Measurements from ENCODE around the gene GCC1.
A peak's percentile ranks its signal among the peaks of the same experiment; 100 is the strongest.
"Not testable (repeated sequence)": the region's sequence is repeated elsewhere in the genome, so short reads cannot be mapped to it uniquely, and the experiment has no call there.

GCC1 gene

DNA sequence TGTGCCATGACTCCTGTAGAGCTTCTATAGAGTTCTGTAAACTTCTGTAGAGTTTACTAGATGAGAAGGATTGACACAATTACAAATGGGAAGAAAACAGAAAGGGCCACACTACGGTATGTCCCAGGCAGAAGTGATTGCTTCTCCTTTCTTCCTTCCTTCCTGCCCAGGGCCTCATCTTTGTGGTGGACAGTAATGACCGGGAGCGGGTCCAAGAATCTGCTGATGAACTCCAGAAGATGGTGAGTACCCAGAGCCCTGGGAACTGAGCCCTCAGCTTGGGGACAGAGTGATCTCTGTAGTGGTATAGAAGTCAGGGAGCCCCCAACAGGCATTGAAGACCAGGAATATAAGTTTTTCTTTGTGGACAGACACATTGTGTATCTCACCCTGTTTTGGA, 4.5 kb upstream of the GCC1 start:
- no peak for DNase-seq (ENCODE audit: low spot score)

DNA sequence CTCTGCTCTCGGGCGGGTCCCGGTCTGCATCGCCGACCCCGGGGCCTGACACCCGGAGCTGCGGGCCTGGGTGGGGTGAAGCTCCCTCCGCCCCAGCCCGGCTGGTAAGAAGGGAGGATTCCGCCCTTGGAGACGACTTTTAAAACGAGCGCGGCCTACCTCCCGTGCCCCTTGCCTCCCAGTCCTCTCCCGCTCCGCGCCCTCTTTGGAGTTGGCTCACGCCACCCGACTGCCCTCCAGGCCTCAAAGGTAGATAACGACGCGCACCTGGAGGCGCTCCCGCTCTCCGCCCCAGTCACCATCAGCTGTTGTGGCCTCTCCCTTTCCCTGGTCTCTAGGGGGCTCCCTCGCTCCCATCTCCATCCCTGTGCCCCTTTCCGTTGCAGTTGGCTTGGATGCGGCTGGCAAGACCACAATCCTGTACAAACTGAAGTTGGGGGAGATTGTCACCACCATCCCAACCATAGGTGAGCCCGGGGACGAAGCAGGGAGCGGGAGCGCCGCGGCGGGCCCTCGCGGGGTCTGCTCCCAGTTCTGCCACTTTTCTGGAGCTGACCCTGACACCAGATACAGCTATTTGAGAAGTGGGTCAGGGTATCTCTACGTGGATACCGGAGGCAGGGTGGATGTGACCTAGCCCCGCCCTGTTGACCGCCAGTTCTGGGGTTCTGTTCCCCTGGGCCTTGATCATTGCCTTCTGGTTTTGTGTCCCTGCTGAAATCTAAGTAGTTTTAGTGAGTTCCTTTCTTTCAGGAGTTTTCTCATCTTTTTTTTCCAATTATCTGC, 3.5 kb upstream of the GCC1 start:
- peak; percentile 32 for DNase-seq (ENCODE audit: low spot score)

DNA sequence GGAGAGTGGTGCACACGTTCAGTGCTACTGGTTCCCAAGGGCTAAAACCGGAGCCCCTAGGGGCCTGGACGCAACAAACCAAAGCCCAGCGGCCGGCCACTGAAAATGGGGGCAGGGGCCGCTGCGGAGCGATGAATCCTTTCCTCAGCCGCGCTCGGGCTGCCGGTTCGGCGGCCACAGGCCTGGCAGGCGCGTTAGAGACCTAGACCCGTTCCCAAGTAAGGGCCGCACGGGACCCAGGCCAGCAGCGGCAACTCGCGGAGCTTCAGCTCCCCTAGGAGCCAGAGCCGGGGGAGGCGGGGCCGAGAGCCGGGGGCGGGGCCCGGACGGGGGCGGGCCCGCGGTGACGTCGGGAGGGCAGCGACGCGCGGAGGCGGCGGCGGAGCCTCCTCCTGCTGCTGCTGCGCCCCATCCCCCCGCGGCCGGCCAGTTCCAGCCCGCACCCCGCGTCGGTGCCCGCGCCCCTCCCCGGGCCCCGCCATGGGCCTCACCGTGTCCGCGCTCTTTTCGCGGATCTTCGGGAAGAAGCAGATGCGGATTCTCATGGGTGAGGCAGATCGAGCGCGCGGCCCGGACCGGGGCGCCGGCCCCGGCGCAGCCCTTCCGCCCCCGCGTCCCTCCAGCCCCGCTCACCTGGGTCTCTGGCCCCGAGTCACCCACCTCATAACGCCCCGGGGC, 2.8 kb upstream of the GCC1 start, which contains the start of gene ARF5:
ARF5 (plus strand) TSS at position 393 of the 678 bp plus-strand sequence; CDS start at position 481, 88 bp downstream.
- DNase-seq (ENCODE audit: low spot score), result peak; percentile 87

DNA sequence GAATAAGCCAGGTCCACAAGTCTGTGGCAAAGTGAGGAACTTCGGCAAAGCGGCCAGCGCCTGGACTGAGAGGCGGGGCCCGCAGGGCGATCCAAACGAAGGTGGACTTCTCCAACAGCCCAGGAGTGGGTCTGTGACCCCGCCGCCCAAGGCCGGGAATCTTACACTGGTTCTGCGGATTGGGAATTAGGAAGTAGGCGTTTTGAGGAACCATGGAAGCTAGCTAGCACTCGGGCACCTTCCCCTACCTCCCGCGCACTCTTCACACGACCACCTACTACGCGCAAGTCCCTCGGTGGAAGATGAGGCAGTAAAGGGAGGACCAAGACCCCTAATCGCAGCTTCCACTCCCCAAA, 2.2 kb upstream of the GCC1 start:
- DNase-seq (ENCODE audit: low spot score), result no peak

DNA sequence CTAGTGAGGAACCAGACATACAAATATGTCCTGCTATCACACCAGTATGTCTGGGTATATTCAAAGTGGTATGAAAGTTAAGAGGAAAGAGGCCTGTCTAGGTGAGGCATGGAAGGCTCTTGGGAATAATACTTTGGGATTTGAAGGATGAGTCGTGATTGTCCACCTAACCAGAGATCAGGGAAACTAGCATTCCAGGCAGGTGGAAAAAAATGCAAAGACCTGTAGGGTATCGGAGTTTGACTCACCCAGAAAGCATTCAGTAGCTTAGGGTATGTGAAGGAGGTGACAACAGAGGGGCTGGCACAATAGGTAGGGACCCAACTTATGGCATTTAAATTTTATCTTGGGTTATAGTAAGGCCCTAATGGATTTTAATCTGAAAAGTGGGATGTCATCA, 950 bp upstream of the GCC1 start:
- no peak for DNase-seq (ENCODE audit: low spot score)

DNA sequence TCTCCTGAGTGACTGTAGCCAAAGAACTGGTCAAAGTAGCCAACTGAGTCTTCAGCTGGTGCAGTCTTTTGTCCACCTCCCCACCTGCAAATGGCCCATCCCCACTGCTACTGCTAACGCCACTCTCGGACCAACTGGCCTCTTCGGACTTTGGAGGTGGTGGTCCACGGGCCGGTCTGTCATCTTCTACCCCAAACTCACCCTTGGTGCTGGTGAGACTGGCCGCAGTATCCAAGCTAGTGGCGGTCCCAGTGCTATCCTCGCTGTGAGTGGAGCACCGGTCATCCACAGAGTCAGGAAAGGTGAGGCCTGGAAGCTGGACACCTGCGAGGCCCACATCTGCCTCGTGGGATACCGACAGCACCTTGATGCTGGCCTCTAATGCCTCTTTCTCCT, 750 bp downstream of the GCC1 start:
- no peak for DNase-seq (ENCODE audit: low spot score)

DNA sequence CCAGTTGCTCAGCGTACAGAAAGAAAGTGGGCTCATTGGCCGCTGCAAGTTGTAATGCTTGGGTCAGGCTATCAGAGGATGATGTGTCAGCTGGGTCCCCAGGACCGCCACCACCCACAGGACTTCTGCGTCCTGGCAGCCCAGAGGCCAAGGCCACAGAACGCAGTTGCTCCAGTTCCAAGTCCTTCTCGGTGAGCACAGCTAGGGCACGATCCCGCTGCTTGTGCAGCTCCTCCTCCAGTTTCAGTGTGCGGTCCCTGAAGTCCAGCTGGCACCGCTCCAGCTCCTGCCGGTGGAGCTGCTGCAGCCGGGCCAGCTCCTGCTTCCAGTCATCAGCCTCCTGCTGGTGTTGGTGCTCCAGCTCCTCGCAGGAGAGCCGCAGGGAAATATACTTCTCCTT, 3.0 kb downstream of the GCC1 start:
- DNase-seq (ENCODE audit: low spot score), result no peak

DNA sequence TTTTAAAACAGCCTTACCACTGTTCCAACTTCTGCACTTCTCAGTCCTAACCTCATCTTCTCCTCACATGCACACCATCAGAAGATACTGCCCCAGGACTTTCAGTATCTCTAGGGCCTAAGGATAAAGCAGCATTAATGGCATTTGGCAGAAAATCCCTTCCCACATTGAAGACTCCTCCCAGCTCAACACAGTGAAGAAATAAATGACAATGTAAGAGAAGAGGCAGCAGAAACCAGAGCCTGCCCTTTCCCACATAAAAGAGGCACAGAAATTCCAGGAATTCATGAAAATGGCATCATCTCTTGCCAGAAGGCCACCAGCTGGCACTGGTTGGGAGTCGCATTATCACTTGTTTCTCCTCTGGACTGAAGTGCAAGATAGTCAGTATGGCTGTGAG, 3.7 kb downstream of the GCC1 start:
- no peak for DNase-seq (ENCODE audit: low spot score)

DNA sequence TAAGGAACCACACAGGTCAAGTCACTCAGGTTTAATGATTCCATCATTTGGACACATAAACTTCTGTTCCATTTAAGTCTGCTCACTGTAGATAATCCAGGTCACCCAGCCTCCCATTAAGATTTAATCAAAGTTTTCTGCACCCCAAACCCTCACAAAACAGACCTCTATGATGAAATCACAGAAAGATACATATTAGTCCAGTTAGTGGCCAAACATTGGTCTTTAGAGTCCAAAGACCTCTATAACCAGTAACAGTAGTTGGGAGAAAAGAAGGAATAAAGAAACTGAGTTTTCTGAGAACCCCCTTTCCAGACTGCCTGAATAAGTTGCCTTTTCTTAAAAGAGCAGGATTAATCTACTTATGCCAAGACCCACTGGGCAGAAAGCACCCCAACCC, 4.8 kb downstream of the GCC1 start:
- no peak for DNase-seq (ENCODE audit: low spot score)

DNA sequence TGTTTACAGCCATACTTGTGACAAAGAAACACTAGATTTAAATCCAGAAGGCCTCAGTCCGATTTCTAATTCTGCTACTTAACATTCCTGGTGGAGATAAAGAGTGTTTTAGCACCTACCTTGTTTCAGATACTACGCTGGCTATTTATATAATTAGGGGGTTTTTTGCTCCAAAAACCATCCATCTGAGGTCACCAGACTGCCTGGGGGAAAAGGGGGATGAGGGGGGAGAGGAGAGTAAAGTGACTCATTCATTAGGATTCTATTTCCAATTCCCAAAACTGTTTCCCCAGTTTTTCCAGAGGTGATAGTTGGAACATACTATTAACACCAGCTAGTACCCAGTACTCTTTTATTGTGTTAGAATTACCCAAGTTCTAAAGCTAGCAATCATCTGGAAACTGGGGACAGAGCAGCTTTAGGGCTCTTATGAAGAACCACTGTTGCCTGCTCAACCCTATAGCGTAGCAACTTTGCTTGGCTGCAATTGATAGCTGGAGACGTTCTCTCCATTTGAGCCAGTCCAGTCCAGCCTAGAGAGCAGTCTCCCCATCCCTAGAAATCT, 6.6 kb downstream of the GCC1 start:
- DNase-seq (ENCODE audit: low spot score), result no peak

DNA sequence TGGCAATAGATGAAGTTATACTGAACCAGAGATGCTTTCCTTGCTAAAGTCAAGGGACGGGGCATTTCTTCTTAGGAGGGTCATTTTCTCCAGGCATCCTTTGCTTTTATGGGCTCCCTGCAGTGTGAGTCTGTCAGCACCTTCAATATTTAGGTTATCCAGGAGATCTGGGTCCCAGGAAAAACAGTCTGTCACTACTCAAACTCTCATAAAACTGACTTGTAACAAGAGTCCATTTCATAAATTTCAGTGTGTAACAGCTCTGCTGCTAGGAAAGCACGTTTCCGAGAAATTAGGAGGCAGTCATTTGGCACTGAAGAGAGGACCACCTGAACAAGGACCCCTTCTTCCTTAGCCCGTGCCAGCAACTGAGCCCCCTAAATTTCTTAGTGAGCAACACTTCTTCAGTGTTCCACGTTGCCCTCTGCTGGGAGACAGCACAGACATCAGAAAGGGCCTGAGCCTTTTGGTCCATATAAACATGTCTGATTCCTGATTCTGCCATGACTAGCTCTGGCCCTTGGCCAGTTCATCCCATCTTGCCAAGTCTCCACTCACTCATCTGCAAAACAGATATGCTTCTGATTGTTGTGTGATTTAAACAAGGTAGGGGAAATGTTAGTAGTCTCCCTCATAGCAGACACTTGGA, 7.2 kb downstream of the GCC1 start:
- DNase-seq (ENCODE audit: low spot score), result no peak

DNA sequence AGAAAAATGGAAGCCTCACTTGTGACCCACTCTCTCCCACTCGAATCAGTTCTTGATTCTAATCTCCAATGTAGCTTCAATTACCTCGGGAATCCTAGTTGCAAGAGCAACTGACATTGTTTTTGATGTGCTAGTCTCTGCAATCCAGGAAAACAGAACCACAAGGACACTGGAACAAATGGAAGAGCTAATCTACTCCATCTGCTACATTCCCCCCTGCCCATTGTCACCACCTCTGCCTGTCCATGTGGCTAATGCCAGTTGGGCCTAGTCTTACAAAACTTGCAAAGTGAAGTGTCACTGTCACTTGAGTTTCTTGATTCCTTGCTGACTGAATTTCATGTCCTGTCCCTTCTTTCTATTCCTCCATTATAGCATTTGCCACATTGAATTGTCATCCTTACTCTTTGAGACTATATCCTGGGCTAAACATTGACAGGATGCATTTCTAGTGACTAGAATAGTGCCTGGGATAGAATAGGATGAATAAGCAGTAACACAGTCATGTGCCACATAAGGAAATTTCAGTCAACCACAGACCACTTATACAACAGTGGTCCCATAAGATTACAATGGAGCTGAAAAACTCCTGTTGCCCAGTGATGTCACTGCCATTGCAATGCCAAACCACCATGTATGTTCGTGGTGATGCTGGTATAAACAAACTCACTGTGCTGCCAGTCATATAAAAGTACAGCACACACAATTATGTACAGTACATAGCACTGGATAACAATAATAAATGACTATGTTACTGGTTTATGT, 13.5 kb downstream of the GCC1 start:
- DNase-seq (ENCODE audit: low spot score), result no peak

DNA sequence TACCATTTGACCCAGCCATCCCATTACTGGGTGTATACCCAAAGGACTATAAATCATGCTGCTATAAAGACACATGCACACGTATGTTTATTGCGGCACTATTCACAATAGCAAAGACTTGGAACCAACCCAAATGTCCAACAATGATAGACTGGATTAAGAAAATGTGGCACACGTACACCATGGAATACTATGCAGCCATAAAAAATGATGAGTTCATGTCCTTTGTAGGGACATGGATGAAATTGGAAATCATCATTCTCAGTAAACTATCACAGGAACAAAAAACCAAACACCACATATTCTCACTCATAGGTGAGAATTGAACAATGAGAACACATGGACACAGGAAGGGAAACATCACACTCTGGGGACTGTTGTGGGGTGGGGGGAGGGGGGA, 17.4 kb downstream of the GCC1 start:
- not testable (repeated sequence) for DNase-seq (ENCODE audit: low spot score)

DNA sequence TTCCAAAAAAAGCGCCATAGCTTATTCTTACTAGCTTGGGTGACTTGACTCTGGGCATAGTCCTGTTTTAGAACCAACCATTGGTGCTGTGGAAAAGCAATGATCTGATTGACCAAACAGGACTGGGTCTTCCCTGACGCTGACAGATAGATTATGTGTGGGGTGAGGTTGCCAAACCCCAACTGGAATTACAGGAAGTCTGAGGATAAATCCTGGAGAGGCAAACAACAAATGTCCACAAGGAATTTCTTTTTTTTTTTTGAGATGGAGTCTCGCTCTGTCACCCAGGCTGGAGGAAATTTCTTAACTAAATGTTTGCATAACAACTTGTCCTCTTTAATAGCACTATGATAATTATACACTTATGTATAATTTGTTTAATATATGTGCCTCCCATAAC, 19.2 kb downstream of the GCC1 start:
- no peak for DNase-seq (ENCODE audit: low spot score)

DNA sequence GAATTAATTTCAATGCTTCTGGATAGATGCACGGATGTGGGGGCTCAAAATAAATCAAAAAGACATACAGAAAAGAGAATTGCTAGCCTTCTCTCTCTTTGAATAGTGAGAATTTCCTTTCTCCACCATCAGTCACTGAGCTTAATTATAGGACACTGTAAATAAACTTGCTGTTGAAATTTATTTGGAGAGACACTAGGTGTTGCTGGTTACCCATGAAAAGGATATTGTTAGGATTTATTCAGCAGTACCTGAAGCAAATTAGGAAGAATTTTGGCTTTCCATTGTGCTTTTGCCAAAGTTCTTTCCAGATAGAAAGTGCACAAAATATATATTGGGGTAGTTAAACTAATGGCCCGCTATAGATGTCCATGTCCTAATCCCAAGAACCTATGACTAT, 27.6 kb downstream of the GCC1 start:
- no peak for DNase-seq (ENCODE audit: low spot score)

DNA sequence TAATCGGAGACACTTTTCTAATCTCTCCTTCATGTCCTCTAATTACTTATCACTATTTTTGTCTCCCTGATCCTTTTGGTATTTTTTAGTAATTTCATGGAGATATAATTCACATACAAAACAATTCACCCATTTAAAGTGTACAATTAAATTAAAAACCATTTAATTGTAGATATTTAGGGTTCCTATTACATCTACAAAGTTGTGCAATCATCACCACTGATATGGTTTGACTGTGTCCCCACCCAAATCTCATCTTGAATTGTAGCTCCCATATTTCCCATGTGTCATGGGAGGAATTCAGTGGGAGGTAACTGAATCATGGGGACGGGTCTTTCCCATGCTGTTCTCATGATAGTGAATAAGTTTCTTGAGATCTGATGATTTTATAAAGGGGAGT, 29.0 kb downstream of the GCC1 start:
- no peak for DNase-seq (ENCODE audit: low spot score)

DNA sequence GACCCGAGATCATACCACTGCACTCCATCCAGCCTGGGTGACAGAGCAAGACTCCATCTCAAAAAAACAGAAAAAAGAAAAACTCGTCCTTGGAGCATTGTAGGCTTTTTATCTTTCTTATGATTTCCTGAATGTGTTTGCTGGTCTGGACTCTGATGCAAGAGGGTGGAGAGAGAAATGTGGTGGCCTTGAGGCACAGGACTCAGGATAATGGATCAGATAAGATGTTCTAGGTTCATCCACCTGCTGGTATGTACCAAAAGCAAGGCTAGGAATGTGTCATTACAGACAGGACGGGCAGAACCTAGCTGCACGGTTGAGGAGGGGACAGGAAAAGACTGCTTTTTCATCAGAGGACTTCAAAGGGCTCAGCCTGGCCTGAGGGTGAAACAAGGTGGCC, 33.5 kb downstream of the GCC1 start:
- DNase-seq (ENCODE audit: low spot score), result no peak

DNA sequence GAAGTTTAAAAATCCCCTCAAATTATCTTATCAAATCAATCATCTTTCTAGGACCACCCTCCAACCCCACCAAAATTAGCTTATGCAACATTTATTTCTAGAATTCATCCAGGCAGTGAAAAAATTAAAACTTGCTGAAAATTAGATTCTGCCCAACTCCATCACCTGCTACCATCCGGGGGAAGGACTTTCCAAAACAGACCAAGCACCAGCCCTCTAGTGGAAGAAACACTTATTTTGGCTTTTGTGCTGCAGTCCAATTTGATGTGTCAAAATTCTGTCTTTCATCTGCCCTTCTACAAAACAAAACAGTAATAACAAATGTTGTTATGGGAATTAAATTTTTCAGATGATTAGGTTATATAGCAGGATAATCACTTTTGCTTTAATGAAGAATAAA, 35.1 kb downstream of the GCC1 start:
- DNase-seq (ENCODE audit: low spot score), result no peak

DNA sequence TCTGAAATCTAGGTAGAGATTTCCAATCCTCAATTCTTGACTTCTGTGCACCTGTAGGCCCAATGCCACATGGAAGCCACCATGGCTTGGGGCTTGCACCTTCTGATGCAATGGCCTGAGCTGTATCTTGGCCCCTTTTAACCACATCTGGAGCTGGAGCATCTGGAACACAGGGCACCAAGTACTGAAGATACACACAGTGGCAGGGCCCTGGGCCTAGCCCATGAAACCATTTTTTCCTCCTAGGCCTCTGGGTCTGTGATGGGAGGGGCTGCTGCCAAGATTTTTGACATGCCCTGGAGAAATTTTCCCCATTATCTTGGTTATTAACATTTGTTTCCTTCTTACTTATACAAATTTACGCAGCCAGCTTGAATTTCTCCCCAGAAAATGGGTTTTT, 39.1 kb downstream of the GCC1 start:
- DNase-seq (ENCODE audit: low spot score), result no peak

DNA sequence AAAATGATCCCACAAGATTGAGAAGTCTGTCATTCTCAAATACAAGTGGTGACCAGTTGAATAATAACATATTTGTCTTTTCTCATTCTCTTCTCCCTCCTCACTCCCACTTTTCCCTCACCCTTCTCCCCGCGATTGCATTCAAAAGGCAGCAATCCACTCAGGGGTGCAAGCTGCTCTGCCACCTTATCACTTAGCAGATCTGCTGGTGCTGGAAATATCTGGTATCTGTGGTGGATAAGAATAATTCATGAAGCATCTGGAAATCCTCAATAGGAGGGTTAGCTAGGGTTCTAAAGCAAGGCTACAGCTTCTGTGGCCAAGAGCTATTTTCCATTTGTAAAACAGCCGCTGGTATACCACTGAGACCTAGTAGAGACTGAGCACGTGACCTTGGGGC, 43.8 kb downstream of the GCC1 start:
- no peak for DNase-seq (ENCODE audit: low spot score)

DNA sequence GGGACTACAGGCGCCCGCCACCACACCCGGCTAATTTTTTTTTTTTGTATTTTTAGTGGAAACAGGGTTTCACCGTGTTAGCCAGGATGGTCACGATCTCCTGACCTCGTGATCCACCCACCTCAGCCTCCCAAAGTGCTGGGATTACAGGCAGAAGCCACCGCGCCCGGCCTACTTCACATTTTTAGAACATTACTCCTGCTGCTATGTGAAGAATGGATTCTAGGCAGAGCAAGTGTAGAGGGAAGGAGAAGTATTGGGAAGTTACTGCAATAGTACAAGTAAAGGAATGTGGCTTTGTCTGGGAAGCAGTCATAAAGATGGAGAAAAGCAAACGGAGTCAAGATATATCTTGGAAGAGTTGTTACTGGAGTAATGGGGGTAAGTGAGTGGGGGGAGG, 44.9 kb downstream of the GCC1 start:
- DNase-seq (ENCODE audit: low spot score), result not testable (repeated sequence)

DNA sequence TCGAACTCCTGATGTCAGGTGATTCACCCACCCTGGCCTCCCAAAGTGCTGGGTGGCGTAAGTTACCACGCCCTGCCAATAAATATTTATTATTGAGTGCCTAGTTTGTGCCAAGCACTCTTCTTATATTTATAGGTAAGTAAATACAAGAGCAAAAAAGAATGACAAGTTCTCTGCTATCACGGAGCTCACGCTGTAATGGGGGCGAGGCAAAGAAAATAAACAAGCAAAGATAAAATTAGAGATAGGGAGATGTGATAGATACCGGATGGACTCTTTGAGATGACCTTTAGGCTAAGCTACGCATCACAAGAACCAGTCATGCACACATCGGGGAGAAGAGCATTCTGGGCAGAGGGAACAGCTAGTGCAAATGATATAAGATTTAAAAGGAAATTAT, 46.3 kb downstream of the GCC1 start:
- DNase-seq (ENCODE audit: low spot score), result no peak

Measured in CD4-positive, alpha-beta T cell treated with Interleukin-2 at 100 ng/mL for 4 hours (primary cell).